Left colon (tissue), 2 donors: ENCODE data around the gene SERTAD2. TPM values are rescaled to one million over a fixed set of nuclear protein-coding genes. Genes with fewer than 3 reads are reported as not detected.
A peak's percentile ranks its signal among the peaks of the same experiment; 100 is the strongest.

Experiments
- ATAC-seq: fragments of 200-7000 bp; cut with Tn5 transposase; one replicate; pipeline ENCODE4 v1.9.1; 2020; ENCODE audit warnings: mild to moderate bottlenecking, moderate library complexity
- DNase-seq, 2 donors: peaks; one replicate each; pipeline ENCODE4 v3.0.0-alpha.2; 2020
- intact Hi-C, 2 donors: fragments of 100-400 bp; cut with DNase I in 1 of 2; cut with micrococcal nuclease in 1 of 2; formaldehyde crosslinking; loops; one replicate each; pipeline versions ENCODE4 v1.11.2 to v1.14.0; 2022; cut with DNase I, micrococcal nuclease
- total RNA-seq, 2 donors: library from RNA; stranded (reverse); fragmentation: NEBNext Ultra II Directional; extraction: Animal tissue kit (Norgen Biotek cat#: 25700); gene quantifications; one replicate each; pipeline ENCODE4 v1.2.1, GENCODE V29; 2021
- donor health status: DM: no; HTN: no; CAD: no.
- donor health status: DM: yes; HTN: yes; CAD: no.

Gene SERTAD2
- total RNA-seq, 2 donors from 2014 or later = 16.0 to 20.5 TPM

- DNase-seq (no peak), ATAC-seq (no peak)
- intact Hi-C loops = no loop called here
These were observed 25.3 kb upstream of the SERTAD2 start for GRCh38 chr2:64678771-64679590.

GRCh38 chr2:64677530-64677929, 23.8 kb upstream of the SERTAD2 start:
- peak in 1 of 2 donors; percentile 25 for DNase-seq
- intact Hi-C loops = no loop called here
- ATAC-seq = peak; percentile 83

- DNase-seq (no peak), ATAC-seq (no peak)
- intact Hi-C loops = no loop called here
These were observed 22.1 kb upstream of the SERTAD2 start for GRCh38 chr2:64675860-64676259.

- ATAC-seq (peak; percentile 75), DNase-seq (no peak)
- intact Hi-C loops = no loop called here
These were observed 19.0 kb upstream of the SERTAD2 start for GRCh38 chr2:64672708-64673107.

- intact Hi-C loops = no loop called here
- no peak for DNase-seq
- ATAC-seq = no peak
These were observed 16.3 kb upstream of the SERTAD2 start for GRCh38 chr2:64670047-64670446.

- ATAC-seq (no peak), DNase-seq (no peak)
- intact Hi-C loops = no loop called here
These were observed 15.6 kb upstream of the SERTAD2 start for GRCh38 chr2:64669288-64669687.

- intact Hi-C loops = no loop called here
- DNase-seq = no peak
- no peak for ATAC-seq
These were observed 14.8 kb upstream of the SERTAD2 start for GRCh38 chr2:64668542-64668941.

- intact Hi-C loops = no loop called here
- ATAC-seq (no peak), DNase-seq (no peak)
These were observed 13.8 kb upstream of the SERTAD2 start for GRCh38 chr2:64667535-64667934.

- no peak for ATAC-seq
- intact Hi-C loops = no loop called here
- DNase-seq = no peak
These were observed 13.2 kb upstream of the SERTAD2 start for GRCh38 chr2:64666810-64667438.

- intact Hi-C loops = no loop called here
- DNase-seq (no peak), ATAC-seq (no peak)
These were observed 12.0 kb upstream of the SERTAD2 start for GRCh38 chr2:64665709-64666108.

GRCh38 chr2:64663402-64663801, 9.7 kb upstream of the SERTAD2 start:
- intact Hi-C loops = no loop called here
- ATAC-seq (no peak), DNase-seq (no peak)

- ATAC-seq = no peak
- no peak for DNase-seq
- intact Hi-C loops = no loop called here
These were observed 8.0 kb upstream of the SERTAD2 start for GRCh38 chr2:64661741-64662169.

GRCh38 chr2:64659252-64659651, 5.5 kb upstream of the SERTAD2 start:
- no peak for ATAC-seq
- DNase-seq = no peak
- intact Hi-C loops = loop anchor here in 1 of 2 donors (10.0 kb wide), 1 partner anchor 76 kb away; no protein-coding TSS in a partner anchor

GRCh38 chr2:64658269-64658668, 4.6 kb upstream of the SERTAD2 start:
- intact Hi-C loops = loop anchor here in 1 of 2 donors (10.0 kb wide), 1 partner anchor 77 kb away; no protein-coding TSS in a partner anchor
- ATAC-seq (no peak), DNase-seq (no peak)

GRCh38 chr2:64657411-64657810, 3.7 kb upstream of the SERTAD2 start:
- ATAC-seq (no peak), DNase-seq (no peak)
- intact Hi-C loops = loop anchor here in 1 of 2 donors (10.0 kb wide), 1 partner anchor 77 kb away; no protein-coding TSS in a partner anchor

- intact Hi-C loops = loop anchor here in 1 of 2 donors (10.0 kb wide), 1 partner anchor 78 kb away; no protein-coding TSS in a partner anchor
- DNase-seq (no peak), ATAC-seq (no peak)
These were observed 2.7 kb upstream of the SERTAD2 start for GRCh38 chr2:64656379-64656778.

GRCh38 chr2:64655873-64656272, 2.2 kb upstream of the SERTAD2 start:
- no peak for ATAC-seq
- intact Hi-C loops = loop anchor here in 1 of 2 donors (10.0 kb wide), 1 partner anchor 79 kb away; no protein-coding TSS in a partner anchor
- no peak for DNase-seq

GRCh38 chr2:64655018-64655664, 1.4 kb upstream of the SERTAD2 start:
- ATAC-seq (no peak), DNase-seq (no peak)
- intact Hi-C loops = loop anchor here in 1 of 2 donors (10.0 kb wide), 1 partner anchor 80 kb away; no protein-coding TSS in a partner anchor

GRCh38 chr2:64654063-64654811, 524 bp upstream of the SERTAD2 start:
- intact Hi-C loops = loop anchor here in 1 of 2 donors (5.0 to 10.0 kb wide), 2 partner anchors 81 to 208 kb away; no protein-coding TSS in a partner anchor
- ATAC-seq (peak; percentile 39), DNase-seq (peak; percentile 76 to 81)
